HG03139 (cell line): Measurements from ENCODE around the gene PABPN1L.

Experiments
- ATAC-seq: cut with Tn5 transposase; IDR thresholded peaks from one replicate; pipeline ENCODE4 v1.9.1; 2021; ENCODE audit not compliant: unreplicated experiment

PABPN1L gene

DNA sequence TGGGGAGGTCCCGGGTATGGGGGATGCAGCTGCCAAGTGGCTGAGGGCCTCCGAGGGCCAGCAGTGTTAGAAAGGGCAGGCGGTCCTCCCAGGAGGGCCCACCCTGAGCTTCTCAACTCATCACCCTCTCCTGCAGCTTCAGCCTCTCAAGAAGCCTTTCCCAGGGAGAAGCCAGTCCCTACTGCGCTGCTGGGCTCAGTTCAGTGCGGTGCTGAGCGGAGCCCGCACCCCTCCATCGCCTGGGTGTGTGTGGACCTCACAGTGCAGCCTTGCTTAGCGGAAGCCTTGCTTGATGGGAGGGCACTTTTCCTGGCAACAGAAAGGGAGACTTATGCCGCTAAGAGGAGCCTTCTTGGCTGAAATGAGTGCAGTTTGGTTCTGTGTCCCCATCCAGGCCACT lies 51.2 kb downstream of the PABPN1L start:
- ATAC-seq, result no peak

DNA sequence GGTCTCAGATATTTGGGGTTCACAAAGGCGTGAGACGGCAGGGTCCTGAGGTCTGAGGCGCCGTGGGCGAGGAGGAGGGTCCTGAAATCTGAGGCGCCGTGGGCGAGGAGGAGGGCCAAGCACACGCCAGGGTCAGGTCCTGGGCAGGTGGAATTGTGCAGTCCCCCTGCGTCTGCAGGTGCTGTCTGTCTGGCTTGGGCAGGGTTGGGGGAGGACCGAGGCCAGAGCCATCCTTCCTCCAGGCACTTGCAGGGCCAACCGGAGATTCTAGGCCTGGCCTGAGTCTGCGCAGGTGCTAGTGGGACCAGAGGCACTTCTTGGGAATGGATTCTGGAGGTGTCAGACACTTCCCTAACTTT lies 52.3 kb downstream of the PABPN1L start:
- ATAC-seq, result no peak
